ENCODE measurements around the gene ELOVL1. TPM values are rescaled to one million over a fixed set of nuclear protein-coding genes. Genes with fewer than 3 reads are reported as not detected.

ELOVL1 gene
- total RNA-seq, 1 donor from 2014 or later, result 40.3 TPM

- H3K4me1 Mint-ChIP-seq, result peaks cover 51% of the 10 kb centered on the region
Observed at GRCh38 chr1:43363935-43364525, 3.8 kb downstream of the ELOVL1 start.

DNA sequence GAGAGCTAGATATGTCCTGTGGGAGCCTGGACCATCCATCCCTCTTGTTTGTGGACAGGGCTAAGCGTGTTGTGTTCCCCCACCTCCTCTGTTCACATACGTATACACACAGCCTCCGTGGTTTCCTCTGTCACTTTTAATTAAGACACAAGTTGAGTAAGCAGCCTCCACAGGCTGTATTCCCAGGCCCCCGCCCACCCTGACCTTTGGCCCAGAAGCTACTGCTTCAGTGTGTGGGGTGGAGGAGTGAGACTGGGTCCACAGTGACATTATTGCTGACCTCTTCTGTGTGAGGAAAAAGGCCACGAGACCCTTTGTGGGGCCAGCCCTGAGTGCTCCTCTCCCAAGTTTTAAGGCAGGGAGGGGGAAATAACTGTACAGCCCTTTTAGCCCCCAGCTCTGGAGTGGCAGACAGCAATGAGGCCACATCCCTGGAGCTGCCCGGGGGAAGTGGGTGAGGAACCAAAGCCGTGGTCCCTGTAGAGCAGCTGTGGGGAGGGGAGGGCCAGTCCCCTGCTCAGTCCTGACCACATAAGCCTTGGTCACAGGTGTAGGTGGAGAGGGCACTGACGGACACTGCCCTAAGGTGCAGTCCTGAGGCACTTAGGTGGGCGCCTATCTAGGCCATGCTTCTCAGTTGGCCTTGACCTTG is 4.4 kb downstream of the ELOVL1 start:
- H3K9me3 Mint-ChIP-seq, result no peaks in the 10 kb centered on the region
- TF ChIP-seq, protein P1, sequence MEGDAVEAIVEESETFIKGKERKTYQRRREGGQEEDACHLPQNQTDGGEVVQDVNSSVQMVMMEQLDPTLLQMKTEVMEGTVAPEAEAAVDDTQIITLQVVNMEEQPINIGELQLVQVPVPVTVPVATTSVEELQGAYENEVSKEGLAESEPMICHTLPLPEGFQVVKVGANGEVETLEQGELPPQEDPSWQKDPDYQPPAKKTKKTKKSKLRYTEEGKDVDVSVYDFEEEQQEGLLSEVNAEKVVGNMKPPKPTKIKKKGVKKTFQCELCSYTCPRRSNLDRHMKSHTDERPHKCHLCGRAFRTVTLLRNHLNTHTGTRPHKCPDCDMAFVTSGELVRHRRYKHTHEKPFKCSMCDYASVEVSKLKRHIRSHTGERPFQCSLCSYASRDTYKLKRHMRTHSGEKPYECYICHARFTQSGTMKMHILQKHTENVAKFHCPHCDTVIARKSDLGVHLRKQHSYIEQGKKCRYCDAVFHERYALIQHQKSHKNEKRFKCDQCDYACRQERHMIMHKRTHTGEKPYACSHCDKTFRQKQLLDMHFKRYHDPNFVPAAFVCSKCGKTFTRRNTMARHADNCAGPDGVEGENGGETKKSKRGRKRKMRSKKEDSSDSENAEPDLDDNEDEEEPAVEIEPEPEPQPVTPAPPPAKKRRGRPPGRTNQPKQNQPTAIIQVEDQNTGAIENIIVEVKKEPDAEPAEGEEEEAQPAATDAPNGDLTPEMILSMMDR (IDR thresholded peaks at IDR 0.05; ENCODE audit: unreplicated experiment), result no peak
- no peaks in the 10 kb centered on the region for H3K27me3 Mint-ChIP-seq (ENCODE audit: low read depth)
- no peak overlapping the region for H3K27ac Mint-ChIP-seq
- peaks cover 22% of the 10 kb centered on the region for H3K36me3 Mint-ChIP-seq
- H3K4me1 Mint-ChIP-seq, result peaks cover 46% of the 10 kb centered on the region
- no peak for DNase-seq (ENCODE audit: low spot score in 2 of 2, unreplicated experiment in 2 of 2)
- no peak overlapping the region for H3K4me3 Mint-ChIP-seq

More at GRCh38 chr1:43363935-43364525, 3.8 kb downstream of the ELOVL1 start:
- Mint-ChIP-seq H3K9me3 (no peaks in the 10 kb centered on the region), H3K27ac (no peak overlapping the region), H3K27me3 (ENCODE audit: low read depth) (no peaks in the 10 kb centered on the region), H3K4me3 (no peak overlapping the region), H3K36me3 (peaks cover 22% of the 10 kb centered on the region)
- DNase-seq (ENCODE audit: low spot score in 2 of 2, unreplicated experiment in 2 of 2), result no peak
- TF ChIP-seq, protein P1 (IDR thresholded peaks at IDR 0.05; ENCODE audit: unreplicated experiment), result no peak

- peaks cover 22% of the 10 kb centered on the region for H3K36me3 Mint-ChIP-seq
- H3K27me3 Mint-ChIP-seq (ENCODE audit: low read depth), result no peaks in the 10 kb centered on the region
- peak overlapping the region; percentile 42 for H3K4me3 Mint-ChIP-seq
- no peaks in the 10 kb centered on the region for H3K9me3 Mint-ChIP-seq
- TF ChIP-seq, protein P1 (IDR thresholded peaks at IDR 0.05; ENCODE audit: unreplicated experiment), result no peak
- H3K27ac Mint-ChIP-seq, result no peak overlapping the region
- H3K4me1 Mint-ChIP-seq, result peaks cover 35% of the 10 kb centered on the region
- DNase-seq (ENCODE audit: low spot score in 2 of 2, unreplicated experiment in 2 of 2), result no peak
Observed at GRCh38 chr1:43360616-43361015, 7.2 kb downstream of the ELOVL1 start.

GRCh38 chr1:43359696-43360095 is 8.1 kb downstream of the ELOVL1 start:
- no peak overlapping the region for H3K27ac Mint-ChIP-seq
- peak overlapping the region; percentile 86 for H3K4me3 Mint-ChIP-seq
- DNase-seq (ENCODE audit: low spot score in 2 of 2, unreplicated experiment in 2 of 2), result no peak
- peaks cover 31% of the 10 kb centered on the region for H3K4me1 Mint-ChIP-seq
- TF ChIP-seq, protein P1 (IDR thresholded peaks at IDR 0.05; ENCODE audit: unreplicated experiment), result no peak
- H3K27me3 Mint-ChIP-seq (ENCODE audit: low read depth), result no peaks in the 10 kb centered on the region
- H3K9me3 Mint-ChIP-seq, result no peaks in the 10 kb centered on the region
- H3K36me3 Mint-ChIP-seq, result peaks cover 22% of the 10 kb centered on the region

- Mint-ChIP-seq H3K4me3 (peak within 1 kb of the TSS; percentile 86), H3K27me3 (ENCODE audit: low read depth) (no peaks in the 10 kb centered on the region), H3K4me1 (peaks cover 31% of the 10 kb centered on the region), H3K36me3 (peaks cover 20% of the 10 kb centered on the region), H3K9me3 (no peaks in the 10 kb centered on the region), H3K27ac (peak within 1 kb of the TSS; percentile 97)
- peak; percentile 92 to 98 for DNase-seq (ENCODE audit: low spot score in 2 of 2, unreplicated experiment in 2 of 2)
- TF ChIP-seq, protein P1 (IDR thresholded peaks at IDR 0.05; ENCODE audit: unreplicated experiment), result no peak
Observed at GRCh38 chr1:43358746-43359693, 8.8 kb downstream of the ELOVL1 start, which contains the start of gene CDC20. TSS of gene CDC20 (plus strand) at chr1:43358981. CDS start at chr1:43359216, 235 bp downstream.

Data from mesothelial cell of epicardium (in vitro differentiated cells).